Fibroblast of gingiva (primary cell): ENCODE data around the gene LDLRAD3.

Source experiments
- DNase-seq: peaks from one replicate; pipeline ENCODE4 v3.0.0-alpha.2; 2011; ENCODE audit warnings: low read depth

Gene LDLRAD3

GRCh38 chr11:36048496-36049247 lies 104.8 kb downstream of the LDLRAD3 start:
- no peak for DNase-seq

- no peak for DNase-seq
Measured at GRCh38 chr11:36051235-36052144, 107.6 kb downstream of the LDLRAD3 start.

GRCh38 chr11:36053281-36053680 lies 109.4 kb downstream of the LDLRAD3 start:
- no peak for DNase-seq

GRCh38 chr11:36053862-36054261 lies 110.0 kb downstream of the LDLRAD3 start:
- DNase-seq, result peak; percentile 21

GRCh38 chr11:36054628-36055027 lies 110.8 kb downstream of the LDLRAD3 start:
- no peak for DNase-seq

GRCh38 chr11:36056160-36056751 lies 112.4 kb downstream of the LDLRAD3 start:
- peak; percentile 12 for DNase-seq

GRCh38 chr11:36057379-36058042 lies 113.6 kb downstream of the LDLRAD3 start:
- DNase-seq, result peak; percentile 79

- DNase-seq, result no peak
Measured at GRCh38 chr11:36059660-36060059, 115.8 kb downstream of the LDLRAD3 start.

- peak; percentile 14 for DNase-seq
Measured at GRCh38 chr11:36060926-36061325, 117.1 kb downstream of the LDLRAD3 start.

- DNase-seq, result no peak
Measured at GRCh38 chr11:36061471-36061870, 117.6 kb downstream of the LDLRAD3 start.

- peak; percentile 57 for DNase-seq
Measured at GRCh38 chr11:36062796-36063365, 119.0 kb downstream of the LDLRAD3 start.

GRCh38 chr11:36065436-36065835 lies 121.6 kb downstream of the LDLRAD3 start:
- no peak for DNase-seq

- no peak for DNase-seq
Measured at GRCh38 chr11:36066891-36067290, 123.0 kb downstream of the LDLRAD3 start.

- no peak for DNase-seq
Measured at GRCh38 chr11:36069576-36070212, 125.8 kb downstream of the LDLRAD3 start.

GRCh38 chr11:36070213-36070953 lies 126.5 kb downstream of the LDLRAD3 start:
- DNase-seq, result no peak

- no peak for DNase-seq
Measured at GRCh38 chr11:36070954-36071330, 127.1 kb downstream of the LDLRAD3 start.

- no peak for DNase-seq
Measured at GRCh38 chr11:36071917-36072500, 128.1 kb downstream of the LDLRAD3 start.

- DNase-seq, result peak; percentile 86
Measured at GRCh38 chr11:36073411-36074203, 129.7 kb downstream of the LDLRAD3 start.

GRCh38 chr11:36074941-36075431 lies 131.1 kb downstream of the LDLRAD3 start:
- peak; percentile 80 for DNase-seq
